ENCODE results near the gene KLK11. TPM values are rescaled to one million over a fixed set of nuclear protein-coding genes. Genes with fewer than 3 reads are reported as not detected.
"Not testable (repeated sequence)": the region's sequence is repeated elsewhere in the genome, so short reads cannot be mapped to it uniquely, and the experiment has no call there.

KLK11 gene
- polyA plus RNA-seq, 1 donor = 0.72 TPM

DNA sequence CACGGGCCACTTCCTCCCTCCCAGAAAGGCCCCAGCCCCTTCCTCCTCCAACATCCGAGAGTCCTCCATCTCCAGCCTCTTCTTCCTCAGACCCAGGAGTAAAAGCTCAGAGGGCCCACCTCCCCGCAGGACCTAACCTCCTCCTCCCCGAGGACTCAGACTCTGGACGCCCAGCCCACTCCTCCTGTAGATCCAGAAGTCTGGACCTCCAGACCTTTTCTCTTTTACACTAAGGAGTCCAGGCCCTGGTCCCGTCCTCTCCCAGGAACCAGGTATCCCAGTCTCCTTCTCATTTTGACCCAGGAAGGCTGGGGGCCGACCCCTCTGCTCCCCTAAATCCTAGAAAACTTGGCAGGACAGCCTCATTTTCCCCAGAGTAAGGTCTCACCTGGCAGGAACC lies 23.1 kb downstream of the KLK11 start:
- DNase-seq = no peak

DNA sequence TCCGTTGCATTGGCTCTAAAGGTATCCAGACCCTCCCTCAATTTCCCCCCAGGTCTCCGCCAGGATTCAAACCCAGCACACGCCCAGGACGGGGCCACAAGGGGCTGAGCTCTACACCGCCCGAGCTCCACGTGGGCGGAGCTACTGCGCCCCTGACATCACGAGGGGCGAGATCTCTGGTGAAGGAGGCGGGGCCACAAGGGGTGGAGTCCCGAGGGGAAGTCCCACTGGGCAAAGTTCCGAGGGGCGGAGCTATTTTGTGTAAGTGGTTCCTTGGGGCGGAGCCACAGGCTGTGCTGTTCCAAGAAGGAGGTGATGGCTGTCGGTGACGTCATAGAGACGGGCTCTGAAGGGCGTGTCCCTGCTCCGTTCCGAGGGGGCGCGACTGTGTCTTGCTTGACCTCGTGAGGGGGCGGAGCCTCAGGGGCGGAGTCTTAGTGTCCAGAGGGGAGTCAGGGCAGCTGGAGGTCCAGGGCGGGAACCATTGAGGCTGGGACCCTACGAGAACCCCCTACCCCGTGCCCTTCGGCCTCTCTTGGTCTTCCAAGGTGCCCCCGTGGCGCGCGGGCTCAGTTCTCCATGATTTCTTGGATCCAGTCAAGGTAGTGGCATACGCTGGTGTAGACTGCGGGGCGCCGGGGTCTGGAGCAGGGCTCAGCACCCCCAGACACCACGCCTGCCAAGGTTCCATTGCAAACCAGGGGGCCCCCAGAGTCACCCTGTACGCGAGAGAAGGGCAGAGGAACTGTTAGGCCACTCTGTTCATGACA lies 23.7 kb downstream of the KLK11 start:
- DNase-seq = no peak

GRCh38 chr19:51002089-51002532 lies 24.3 kb downstream of the KLK11 start:
- DNase-seq = no peak

- DNase-seq = no peak
These were observed 24.9 kb downstream of the KLK11 start, which contains the start of gene KLK8 for GRCh38 chr19:51001515-51001914. Gene KLK8 (minus strand): TSS chr19:51001604. CDS start chr19:51001167, 437 bp downstream.

DNA sequence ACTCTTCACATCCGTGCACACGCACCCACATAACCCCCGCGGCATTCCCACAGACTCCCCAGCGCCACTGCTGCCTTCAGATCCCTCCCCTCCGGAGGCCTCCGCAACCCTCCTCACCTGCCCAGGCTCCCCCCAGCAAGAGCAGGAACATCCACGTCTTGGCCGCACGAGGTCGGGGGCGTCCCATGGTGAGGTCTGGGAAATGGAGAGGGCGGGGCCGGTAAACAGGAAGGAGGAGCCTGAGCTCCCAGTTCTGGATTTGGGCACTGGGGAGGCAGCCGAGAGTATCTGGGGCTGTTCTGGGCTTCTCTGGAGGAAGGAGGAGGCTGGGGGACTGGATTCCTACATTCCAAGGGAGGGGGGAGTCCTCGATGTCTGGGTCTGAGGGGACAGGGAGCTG lies 25.4 kb downstream of the KLK11 start:
- no peak for DNase-seq

DNA sequence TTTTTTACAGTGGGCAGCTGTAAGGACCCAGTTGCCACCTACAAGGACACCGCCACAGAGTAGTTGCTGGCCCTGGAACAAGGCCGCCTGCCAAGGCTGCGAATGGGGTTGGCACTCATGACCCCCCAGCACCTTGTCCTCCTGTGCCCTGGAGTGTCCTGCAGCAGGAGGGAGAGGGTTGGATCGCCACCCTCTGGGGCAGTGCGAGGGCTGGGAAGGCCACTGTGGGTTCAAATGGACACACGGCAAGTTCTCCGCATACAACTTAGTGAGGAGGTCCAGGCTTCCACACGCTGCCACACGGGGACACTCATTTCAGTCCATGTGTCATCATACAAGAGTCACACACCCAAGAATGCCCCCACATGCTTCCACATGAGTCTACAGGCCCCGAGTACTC lies 26.0 kb downstream of the KLK11 start:
- DNase-seq = no peak

DNA sequence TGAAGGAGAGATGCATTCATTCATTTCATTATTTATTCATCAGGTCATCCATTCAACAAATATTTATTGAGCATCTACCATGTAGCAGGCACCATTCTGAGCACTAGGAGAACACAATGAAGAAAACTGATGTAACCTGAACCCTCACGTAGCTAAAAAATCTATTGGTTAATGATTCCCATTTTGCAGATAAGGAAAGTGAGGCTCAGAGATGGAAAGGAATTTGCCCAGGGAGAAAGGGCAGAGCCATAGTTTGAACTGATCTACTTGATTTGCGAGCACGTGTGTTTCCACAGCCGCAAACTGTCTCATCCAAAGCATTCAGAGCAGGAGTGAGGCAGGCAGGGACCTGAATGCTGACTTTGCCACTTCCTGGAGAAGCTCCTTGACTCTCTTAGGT lies 27.7 kb downstream of the KLK11 start:
- no peak for DNase-seq

DNA sequence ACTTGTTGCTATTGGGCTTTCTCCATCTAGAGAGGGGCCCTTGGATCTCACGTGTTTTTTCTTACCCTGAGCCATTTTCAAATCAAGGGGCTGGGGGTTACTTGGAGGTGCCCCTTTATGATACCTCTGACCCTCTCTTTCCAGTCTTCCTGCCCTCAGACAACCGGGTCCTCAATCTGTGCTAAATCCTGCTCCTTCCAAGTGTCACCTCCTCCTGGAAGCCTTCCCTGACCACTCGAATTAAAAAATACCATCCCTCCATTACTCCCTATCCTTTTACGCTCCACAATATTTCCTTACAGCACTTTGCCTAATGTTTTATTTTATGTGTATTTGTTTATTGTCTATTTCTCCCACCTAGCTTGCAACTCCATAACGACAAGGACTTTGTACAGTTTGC lies 28.4 kb downstream of the KLK11 start:
- no peak for DNase-seq

DNA sequence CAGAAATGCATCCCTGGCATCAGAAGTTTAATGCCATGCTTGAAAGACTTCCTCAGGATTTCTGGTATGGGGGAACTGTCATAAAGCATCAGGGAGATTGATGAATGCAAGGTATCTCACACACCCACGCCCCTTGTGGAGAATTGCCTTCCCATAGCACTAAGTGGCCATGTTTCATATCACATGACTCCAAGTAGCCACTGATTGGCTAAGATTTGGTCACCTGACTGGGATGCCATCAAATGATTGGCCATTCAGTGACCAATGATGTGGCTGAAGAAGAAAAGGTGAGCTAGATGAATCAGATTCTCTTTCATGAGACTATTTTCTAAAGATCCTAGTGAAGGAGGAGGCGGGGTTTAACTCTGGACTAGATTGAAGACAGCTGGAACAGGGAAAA lies 32.3 kb downstream of the KLK11 start:
- DNase-seq = no peak

- no peak for DNase-seq
These were observed 33.8 kb downstream of the KLK11 start for GRCh38 chr19:50992666-50993035.

GRCh38 chr19:50984416-50984815 lies 42.0 kb downstream of the KLK11 start:
- not testable (repeated sequence) for DNase-seq

- no peak for DNase-seq
These were observed 42.7 kb downstream of the KLK11 start, which contains the start of gene KLK7 for GRCh38 chr19:50983625-50984292. Gene KLK7 (minus strand): TSS chr19:50983917. CDS start chr19:50982399, 1,518 bp downstream.

DNA sequence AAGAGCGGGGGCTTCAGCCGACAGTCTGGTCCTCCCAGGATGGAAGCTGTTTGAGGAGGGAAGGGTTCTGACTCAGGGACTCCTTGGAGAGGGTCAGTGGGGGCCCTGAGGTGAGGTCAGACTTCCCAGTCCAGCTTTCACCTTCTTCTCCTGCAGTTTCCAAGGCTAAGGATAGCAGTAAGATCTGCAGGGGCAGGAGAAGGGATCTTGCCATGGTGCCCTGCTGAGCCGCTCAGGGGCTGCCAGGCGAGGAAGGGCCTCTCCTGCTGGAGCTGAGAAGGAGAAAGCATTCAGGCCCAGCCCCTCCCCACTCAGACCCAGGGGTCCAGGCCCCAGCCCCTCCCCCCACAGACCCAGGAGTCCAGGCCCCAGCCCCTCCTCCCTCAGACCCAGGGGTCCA lies 44.2 kb downstream of the KLK11 start:
- DNase-seq = no peak

GRCh38 chr19:50981587-50982146 lies 44.7 kb downstream of the KLK11 start:
- no peak for DNase-seq

DNA sequence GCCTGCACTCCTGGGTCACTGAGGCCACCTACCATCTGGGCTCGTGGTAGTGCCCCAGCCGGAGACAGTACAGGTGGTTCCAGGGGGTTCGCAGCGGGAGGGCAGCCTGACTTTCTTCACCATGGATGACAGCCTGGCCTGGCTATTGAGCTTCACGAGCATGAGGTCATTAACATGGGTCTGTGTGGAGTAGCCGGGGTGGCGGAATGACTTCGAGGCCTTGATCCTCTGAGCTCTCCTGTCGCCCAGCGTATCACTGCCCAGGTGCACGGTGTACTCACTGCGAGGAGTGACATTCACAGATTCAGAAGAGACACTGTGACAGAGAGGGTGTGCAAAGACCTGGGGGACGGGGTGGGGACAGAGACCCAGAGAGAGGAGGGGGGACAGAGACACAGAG lies 46.2 kb downstream of the KLK11 start:
- no peak for DNase-seq

- DNase-seq = no peak
These were observed 46.7 kb downstream of the KLK11 start for GRCh38 chr19:50979758-50980157.

GRCh38 chr19:50978772-50979390 lies 47.5 kb downstream of the KLK11 start:
- no peak for DNase-seq

DNA sequence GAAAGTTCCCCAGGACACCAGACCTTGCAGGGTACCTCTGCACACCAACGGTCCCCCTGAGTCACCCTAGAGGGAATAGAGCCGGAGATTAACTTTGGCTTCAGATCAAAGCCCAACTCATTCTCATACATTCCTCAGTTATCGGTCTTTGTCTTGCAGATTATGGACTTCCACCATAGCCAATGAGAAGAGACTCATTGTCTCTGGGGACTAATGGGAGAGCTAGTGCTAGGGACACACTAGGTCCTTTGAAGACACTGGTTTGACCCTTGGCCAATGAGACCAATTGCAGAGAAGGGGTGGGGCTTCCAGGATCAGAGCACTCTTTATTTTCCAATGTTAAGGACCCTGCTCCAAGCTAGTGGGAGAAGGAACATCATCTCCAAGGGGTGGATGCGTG lies 48.8 kb downstream of the KLK11 start:
- DNase-seq = no peak

- DNase-seq = no peak
These were observed 50.6 kb downstream of the KLK11 start for GRCh38 chr19:50975766-50976165.

DNA sequence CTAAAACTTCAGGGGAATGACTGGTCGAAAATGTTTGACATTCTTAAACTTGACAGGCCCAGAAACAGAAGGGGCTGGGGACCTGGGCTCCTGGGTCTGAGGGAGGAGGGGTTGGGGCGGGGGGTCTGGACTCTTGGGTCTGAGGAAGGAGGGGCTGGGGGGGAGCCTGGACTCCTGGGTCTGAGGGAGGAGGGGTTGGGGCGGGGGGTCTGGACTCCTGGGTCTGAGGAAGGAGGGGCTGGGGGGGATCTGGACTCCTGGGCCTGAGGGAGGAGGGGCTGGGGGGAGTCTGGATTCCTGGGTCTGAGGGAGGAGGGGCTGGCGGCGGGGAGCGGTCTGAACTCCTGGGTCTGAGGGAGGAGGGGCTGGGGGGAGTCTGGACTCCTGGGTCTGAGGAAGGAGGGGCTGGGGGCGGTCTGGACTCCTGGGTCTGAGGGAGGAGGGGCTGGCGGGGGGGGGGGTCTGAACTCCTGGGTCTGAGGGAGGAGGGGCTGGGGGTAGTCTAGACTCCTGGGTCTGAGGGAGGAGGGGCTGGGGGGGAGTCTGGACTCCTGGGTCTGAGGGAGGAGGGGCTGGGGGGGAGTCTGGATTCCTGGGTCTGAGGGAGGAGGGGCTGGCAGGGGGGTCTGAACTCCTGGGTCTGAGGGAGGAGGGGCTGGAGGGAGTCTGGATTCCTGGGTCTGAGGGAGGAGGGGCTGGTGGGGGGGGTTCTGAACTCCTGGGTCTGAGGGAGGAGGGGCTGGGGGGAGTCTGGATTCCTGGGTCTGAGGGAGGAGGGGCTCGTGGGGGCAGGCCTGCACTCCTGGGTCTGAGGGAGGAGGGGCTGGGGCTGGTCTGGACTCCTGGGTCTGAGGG lies 51.5 kb downstream of the KLK11 start:
- no peak for DNase-seq

GRCh38 chr19:50972795-50973376 lies 53.5 kb downstream of the KLK11 start:
- no peak for DNase-seq

All from hindlimb muscle (tissue), 1 donor.